GM12873 (cell line): ENCODE results near the gene SSC4D.

Experiments
- TF ChIP-seq, protein P1 (sequence below): IDR thresholded peaks from 2 replicates; pipeline ENCODE4 v1.5.1; 2012; ENCODE audit warnings: low read depth, mild to moderate bottlenecking, moderate library complexity, low read length, control low read depth; ENCODE audit not compliant: insufficient read depth; ENCODE audit errors: missing control alignments

SSC4D gene

DNA sequence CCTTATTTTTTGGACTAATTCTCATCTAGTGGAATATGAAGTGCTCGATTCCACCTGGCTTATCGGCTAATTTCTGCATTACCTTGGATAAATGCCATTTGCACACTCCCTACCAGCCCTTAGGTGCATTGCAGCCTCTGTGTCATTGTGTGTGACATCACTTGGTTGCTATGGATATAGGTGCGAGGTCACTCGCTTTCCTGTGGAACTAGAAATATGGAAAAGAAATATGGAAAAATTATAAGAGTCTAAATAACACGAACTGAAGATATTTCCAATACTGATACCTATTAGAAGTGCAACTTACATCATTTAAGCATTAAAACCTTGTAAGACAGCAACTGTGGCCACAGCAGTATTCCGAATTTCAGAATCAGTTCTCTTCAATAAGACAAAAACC, 52.7 kb downstream of the SSC4D start:
- TF ChIP-seq, protein P1, sequence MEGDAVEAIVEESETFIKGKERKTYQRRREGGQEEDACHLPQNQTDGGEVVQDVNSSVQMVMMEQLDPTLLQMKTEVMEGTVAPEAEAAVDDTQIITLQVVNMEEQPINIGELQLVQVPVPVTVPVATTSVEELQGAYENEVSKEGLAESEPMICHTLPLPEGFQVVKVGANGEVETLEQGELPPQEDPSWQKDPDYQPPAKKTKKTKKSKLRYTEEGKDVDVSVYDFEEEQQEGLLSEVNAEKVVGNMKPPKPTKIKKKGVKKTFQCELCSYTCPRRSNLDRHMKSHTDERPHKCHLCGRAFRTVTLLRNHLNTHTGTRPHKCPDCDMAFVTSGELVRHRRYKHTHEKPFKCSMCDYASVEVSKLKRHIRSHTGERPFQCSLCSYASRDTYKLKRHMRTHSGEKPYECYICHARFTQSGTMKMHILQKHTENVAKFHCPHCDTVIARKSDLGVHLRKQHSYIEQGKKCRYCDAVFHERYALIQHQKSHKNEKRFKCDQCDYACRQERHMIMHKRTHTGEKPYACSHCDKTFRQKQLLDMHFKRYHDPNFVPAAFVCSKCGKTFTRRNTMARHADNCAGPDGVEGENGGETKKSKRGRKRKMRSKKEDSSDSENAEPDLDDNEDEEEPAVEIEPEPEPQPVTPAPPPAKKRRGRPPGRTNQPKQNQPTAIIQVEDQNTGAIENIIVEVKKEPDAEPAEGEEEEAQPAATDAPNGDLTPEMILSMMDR: no peak

DNA sequence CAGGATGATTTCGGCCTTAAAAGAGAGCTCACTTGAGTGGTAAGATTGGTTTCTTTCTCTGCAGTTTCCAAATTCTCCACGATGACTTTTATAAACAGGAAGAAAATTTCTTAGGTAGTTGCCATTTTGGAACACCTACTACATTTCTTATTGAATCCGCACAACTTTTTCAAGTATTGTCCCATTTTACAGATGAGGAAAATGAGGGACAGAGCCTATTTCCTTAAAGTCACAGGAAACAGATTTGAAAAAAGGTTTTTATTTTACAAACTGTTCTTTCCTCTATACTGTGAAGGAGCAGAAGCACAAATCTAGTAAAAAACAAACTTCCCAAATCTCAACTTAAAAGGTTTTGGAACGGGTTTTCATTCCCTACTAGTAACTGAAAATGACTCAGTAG, 53.4 kb downstream of the SSC4D start:
- TF ChIP-seq, protein P1: no peak

DNA sequence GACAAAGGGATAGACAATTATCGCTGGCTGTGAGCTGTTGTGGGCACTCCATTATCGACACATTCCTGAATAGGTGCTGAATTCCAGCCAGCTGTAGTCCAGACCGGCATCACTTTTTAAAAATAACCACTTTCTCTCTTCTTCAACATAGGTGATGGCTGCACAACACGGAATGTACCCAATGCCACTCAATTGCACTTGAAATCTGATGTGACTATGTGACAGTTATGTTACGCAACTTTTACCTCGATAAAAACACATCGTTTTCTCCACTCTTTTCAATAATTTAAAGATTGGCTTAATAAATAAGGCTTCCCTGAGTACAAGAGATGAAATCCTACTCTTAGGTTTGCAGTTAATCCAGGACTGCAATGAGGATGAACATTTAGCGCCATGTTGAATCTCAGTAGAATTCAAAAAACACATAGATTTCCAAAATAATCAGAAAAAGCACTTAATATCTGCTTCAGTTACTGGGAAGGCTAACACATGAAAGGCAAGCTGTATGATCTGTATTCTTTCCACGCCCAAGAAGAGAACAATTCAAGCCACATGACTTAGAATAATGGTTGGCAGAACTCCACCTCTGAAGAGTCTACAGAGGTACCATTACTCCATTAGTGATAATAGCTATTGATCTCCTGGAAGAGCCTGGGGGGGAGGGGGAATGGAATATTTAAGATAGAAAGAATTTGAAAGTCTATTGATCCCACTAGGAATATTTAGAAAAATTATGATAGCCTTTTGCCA, 54.3 kb downstream of the SSC4D start:
- TF ChIP-seq, protein P1: no peak

DNA sequence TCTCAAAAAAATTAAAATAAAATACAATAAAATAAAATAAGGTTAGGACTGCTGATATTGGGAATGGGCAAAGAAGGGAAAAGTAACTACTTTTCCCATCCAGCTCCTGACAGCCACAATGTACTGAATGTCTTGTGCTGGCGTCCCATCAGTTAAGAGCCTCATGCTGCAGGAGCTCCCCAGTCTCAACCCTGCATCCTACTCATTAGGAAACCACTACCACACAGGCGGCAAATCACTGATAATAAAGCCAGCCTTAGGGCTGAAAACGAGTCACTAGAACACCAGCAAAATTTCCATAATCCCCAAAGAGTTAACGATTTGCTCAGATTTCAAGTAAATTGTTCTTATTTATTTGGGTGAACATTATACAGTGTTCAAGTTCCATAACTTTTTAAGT, 55.0 kb downstream of the SSC4D start:
- TF ChIP-seq, protein P1: no peak

DNA sequence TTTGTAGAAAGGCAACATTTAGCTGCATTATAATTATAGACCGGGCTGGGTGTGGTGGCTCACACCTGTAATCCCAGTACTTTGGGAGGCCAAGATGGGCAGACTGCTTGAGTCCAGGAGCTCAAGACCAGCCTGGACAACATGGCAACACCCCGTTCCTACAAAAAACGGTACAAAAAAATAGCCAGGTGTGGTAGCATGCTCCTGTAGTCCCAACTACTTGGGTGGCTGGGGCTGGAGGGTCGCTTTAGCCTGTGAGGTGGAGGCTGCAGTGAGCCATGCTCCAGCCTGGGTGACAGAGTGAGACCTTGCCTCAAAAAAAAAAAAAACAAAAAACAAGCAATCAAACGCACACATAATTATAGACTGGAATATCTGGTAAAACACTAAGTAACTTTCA, 55.8 kb downstream of the SSC4D start:
- TF ChIP-seq, protein P1: no peak

DNA sequence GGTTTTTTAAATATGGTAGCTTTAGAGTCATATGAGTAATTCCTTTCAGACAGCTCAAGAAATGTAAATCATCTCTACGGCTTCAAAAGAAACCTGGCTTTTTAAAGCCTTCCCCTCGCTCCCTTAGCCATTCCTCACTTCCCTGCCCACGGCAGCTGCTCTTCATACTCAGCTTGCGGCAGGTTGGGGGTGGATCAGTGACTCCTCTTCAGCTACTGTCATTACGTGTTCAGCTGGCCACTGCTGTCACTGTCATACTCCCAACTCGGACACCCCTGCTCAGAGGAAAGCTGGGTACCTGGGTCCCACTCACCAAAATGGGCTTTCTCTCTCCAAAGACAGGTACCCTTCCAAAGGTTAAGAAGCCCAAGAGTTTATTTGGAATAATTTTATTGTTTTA, 57.3 kb downstream of the SSC4D start:
- TF ChIP-seq, protein P1: no peak

DNA sequence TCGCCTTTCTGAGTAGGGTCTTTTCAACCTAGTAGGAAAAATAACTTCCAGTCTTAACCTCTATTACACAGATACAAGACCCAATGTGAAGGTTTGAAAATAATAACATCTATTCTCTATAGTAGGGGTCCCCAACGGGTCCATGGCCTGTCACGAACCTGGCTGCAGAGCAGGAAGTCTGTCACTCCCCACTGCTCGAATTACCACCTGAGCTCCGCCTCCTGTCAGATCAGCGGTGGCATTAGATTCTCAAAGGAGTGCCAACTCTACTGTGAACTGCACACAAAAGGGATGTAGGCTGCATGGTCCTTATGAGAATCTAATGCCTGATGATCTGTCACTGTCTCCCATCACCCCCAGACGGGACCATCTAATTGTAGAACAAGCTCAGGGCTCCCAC, 58.1 kb downstream of the SSC4D start:
- TF ChIP-seq, protein P1: no peak
